GM19240 (cell line): ENCODE data around the gene GRID1.

Source experiments
- DNase-seq: peaks from one replicate; pipeline ENCODE4 v3.0.0; 2011; ENCODE audit warnings: low spot score; ENCODE audit not compliant: insufficient read length

The GRID1 gene

GRCh38 chr10:85665681-85666080, 700.9 kb downstream of the GRID1 start:
- no peak for DNase-seq

GRCh38 chr10:85665078-85665477, 701.5 kb downstream of the GRID1 start:
- DNase-seq = no peak

GRCh38 chr10:85661123-85661522, 705.5 kb downstream of the GRID1 start:
- no peak for DNase-seq

- no peak for DNase-seq
Observed at GRCh38 chr10:85659331-85659730, 707.3 kb downstream of the GRID1 start.

GRCh38 chr10:85658518-85658917, 708.1 kb downstream of the GRID1 start:
- no peak for DNase-seq

GRCh38 chr10:85657476-85658113, 709.0 kb downstream of the GRID1 start:
- no peak for DNase-seq

GRCh38 chr10:85655411-85655810, 711.2 kb downstream of the GRID1 start:
- no peak for DNase-seq

GRCh38 chr10:85651497-85651882, 715.1 kb downstream of the GRID1 start:
- no peak for DNase-seq

GRCh38 chr10:85650791-85651496, 715.7 kb downstream of the GRID1 start:
- DNase-seq = no peak

- DNase-seq = no peak
Observed at GRCh38 chr10:85649461-85649860, 717.1 kb downstream of the GRID1 start.

GRCh38 chr10:85648279-85648754, 718.3 kb downstream of the GRID1 start:
- DNase-seq = no peak

GRCh38 chr10:85647741-85648140, 718.9 kb downstream of the GRID1 start:
- no peak for DNase-seq

- no peak for DNase-seq
Observed at GRCh38 chr10:85645926-85646711, 720.5 kb downstream of the GRID1 start.

GRCh38 chr10:85645053-85645452, 721.5 kb downstream of the GRID1 start:
- no peak for DNase-seq

GRCh38 chr10:85643845-85644525, 722.6 kb downstream of the GRID1 start:
- DNase-seq = no peak

GRCh38 chr10:85643171-85643844, 723.3 kb downstream of the GRID1 start:
- no peak for DNase-seq

GRCh38 chr10:85642421-85643170, 724.0 kb downstream of the GRID1 start:
- DNase-seq = no peak

GRCh38 chr10:85642082-85642420, 724.5 kb downstream of the GRID1 start:
- no peak for DNase-seq

GRCh38 chr10:85641479-85642009, 725.1 kb downstream of the GRID1 start:
- no peak for DNase-seq

- DNase-seq = no peak
Observed at GRCh38 chr10:85638797-85639196, 727.8 kb downstream of the GRID1 start.
